ENCODE data around the gene CTNND2.

Gene CTNND2

GRCh38 chr5:11166923-11167322 lies 737.3 kb downstream of the CTNND2 start:
- no peak for DNase-seq (ENCODE audit: low spot score)

- DNase-seq (ENCODE audit: low spot score): no peak
Observed at GRCh38 chr5:11164531-11165294, 739.5 kb downstream of the CTNND2 start.

- no peak for DNase-seq (ENCODE audit: low spot score)
Observed at GRCh38 chr5:11157132-11157531, 747.1 kb downstream of the CTNND2 start.

DNA sequence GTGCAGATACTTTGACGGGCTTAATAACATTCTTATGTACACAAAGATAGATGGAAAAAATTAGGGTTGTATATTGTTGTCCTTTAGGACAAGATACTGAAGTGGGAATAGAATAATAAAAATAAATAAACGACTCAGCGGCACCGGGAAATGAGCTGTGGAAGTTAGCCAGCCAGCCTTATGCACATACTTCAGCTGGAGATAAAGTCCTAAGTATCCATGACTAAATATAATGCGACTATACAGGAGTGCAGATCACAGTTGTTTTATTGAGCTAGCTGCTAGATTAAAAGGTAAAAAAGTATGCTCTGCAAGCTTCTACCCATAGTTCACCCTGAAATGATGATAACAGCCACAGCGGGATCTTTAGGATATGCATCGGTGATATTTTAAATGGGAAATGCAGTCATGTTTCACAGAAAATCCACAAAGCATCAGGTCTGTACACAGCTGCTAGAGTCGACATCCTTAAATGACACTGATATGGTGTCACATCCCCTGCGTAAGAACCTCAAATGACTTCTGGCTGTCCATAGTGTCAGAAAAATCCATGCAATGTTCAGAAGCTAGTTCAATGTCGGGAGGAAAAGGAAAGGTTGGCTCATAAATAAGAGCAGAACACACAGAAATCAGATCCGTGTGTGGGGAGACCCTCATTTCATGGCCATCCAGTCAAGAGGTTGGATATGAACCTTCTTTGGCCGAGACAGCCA lies 750.4 kb downstream of the CTNND2 start:
- no peak for DNase-seq (ENCODE audit: low spot score)

DNA sequence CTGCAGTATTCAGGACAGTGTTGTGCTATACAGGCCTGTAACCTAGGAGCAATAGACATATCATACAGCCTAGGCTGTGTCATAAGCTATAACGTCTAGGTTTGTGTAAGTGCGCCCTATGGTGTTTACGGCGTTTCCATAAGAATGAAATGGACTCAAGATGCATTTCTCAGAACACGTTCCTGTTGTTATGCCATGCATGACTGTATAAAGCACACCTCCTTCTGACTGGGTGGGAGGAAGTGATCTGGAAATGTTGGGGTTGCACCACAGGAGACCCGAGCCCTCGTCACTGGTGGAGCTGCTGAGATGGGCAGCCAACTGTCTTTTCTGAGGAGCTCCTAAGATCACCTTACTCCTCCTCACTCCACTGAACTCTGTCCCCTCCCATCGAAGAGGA lies 751.9 kb downstream of the CTNND2 start:
- DNase-seq (ENCODE audit: low spot score): no peak

DNA sequence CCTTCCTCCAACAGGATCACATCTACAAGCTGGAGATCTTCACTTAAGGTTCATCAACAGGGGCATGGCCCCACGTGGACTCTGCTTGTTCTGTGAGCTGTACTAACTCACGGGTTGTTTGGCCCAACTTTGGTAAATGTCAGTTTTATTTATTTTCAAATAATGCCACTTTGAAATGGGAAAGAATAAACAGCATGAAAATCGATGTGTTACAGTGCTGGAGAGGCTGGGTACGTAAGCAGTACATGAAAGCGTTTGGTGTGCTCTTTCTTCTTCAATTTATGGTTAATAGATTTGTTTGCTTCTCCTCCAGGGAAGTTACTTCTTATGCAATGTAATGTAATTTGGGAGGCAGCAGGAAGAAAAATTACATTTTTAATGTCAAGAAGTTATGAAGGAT lies 753.3 kb downstream of the CTNND2 start:
- DNase-seq (ENCODE audit: low spot score): no peak

DNA sequence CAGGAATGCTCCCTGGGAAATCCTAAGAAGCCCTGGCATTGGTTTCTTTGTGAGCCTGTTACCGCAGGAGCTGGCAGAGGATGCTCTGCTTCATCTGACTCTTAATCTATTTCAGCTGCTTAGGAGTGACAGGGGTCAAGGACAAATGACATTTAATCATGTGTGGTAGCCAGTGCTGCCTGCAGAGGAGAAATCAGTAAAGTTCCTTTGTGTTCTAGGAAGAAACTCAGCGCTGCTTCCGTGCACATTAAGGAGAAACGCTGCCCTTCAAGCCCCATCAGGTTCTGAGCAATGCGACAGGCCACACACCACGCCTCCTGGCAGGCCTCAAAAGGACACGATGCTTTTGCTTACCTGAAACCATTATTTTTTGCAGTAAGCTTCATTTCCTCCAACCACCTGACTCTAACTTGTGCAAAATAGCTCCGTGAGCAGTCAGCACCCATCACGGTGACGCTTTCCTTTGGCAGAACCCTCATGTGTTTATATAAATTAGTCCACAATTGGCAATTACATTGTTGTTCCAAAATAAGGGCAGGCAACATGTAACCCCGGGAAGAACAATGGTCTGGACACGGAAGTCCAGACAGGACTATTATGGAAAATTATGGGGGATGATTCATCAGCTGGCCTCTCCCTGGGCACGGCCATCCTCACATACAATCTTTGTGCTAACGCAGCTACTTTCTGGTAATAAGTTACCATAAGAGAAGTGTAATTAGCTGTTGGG lies 755.3 kb downstream of the CTNND2 start:
- DNase-seq (ENCODE audit: low spot score): no peak

GRCh38 chr5:11146171-11146570 lies 758.1 kb downstream of the CTNND2 start:
- no peak for DNase-seq (ENCODE audit: low spot score)

- DNase-seq (ENCODE audit: low spot score): no peak
Observed at GRCh38 chr5:11143456-11144267, 760.6 kb downstream of the CTNND2 start.

DNA sequence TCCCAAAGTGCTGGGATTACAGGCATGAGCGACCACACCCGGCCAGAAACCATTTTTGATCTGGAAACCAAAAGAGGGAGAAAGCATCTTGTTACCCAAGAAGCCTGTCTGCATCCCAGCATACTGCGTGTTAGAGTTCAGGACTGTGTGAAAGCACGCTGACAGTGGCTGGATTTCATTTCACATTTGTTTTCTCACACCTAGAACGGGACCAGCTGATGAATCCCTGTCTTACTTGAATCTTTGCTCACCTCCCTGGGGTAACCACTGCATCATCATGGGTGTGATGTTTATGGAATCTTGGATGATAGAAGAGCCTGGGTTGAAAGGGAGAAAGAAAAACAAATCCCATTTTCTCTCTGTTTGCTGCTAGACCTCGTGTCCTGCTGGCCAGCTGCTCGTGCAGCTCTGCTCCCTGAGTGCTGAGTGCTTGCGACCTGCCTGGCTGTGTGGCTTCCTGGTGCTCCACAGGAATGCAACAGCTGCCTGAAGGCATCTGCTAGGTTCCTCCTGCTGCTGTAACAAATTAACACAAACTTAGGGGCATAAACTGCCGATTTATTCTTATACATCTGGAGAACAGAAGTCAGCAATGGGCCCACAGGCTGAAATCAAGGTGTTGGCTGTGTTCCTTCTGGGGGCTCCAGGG lies 764.9 kb downstream of the CTNND2 start:
- DNase-seq (ENCODE audit: low spot score): no peak

- DNase-seq (ENCODE audit: low spot score): no peak
Observed at GRCh38 chr5:11130131-11130530, 774.1 kb downstream of the CTNND2 start.

- DNase-seq (ENCODE audit: low spot score): no peak
Observed at GRCh38 chr5:11128021-11128420, 776.2 kb downstream of the CTNND2 start.

DNA sequence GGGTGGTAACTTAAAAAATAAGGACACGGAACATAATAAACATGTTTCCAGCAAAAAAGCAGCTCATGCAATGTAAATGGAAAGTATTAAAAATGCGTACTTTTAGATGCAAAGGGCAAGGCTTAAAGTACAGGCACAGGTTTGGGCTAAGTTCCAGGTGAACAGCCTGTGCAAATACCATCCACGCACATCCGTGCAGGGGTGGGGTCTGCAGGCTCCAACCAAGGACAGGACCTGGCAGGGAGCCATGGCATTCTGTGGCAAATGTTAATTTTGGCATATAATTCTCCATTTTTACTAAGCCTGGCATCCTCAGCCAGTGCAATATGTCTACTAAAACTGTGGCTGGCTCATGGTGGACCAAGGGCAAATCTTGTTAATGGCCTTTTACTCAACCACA lies 777.4 kb downstream of the CTNND2 start:
- DNase-seq (ENCODE audit: low spot score): no peak

- DNase-seq (ENCODE audit: low spot score): no peak
Observed at GRCh38 chr5:11121885-11122284, 782.4 kb downstream of the CTNND2 start.

GRCh38 chr5:11110128-11110527 lies 794.1 kb downstream of the CTNND2 start:
- no peak for DNase-seq (ENCODE audit: low spot score)

DNA sequence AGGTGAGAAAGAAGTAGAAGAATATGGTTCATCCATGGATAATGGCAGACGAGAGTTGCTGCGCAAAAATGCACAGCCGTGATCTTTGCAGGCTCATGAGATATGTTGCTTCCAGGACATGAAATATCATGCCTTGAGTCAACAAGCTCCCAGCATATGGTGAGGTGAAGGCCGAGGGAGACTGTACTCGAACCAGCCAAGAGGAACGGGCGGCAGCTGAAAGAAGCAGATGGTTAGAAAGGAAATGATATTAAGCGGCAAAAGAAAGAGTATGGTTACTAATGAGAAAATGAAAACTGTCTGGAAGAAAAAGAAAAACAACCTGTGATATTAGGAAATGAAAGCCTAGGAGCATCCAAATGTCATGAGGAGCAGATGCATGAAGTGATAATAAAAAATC lies 798.5 kb downstream of the CTNND2 start:
- no peak for DNase-seq (ENCODE audit: low spot score)

DNA sequence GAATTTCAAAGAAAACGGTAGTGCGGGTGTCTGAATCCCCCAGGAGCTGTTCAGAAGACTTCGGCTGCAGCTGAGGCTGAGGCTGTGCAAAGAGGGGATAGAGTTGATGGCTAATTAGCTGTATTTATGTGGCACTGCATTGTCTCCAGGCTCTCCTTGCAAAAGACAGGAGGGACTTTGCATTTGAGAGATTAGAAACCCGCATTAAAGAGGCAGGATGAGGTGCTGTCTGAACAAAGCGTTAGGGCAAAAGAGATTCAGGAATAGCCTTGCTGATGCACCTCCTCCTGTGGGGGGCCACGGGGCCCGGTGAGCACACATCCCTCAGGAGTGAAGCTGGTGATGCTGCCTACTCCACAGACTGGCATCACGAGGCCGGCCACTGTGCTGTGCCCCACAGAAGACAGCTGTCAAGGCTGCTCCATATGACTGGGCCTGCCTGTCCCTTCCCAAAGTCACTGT lies 799.6 kb downstream of the CTNND2 start:
- no peak for DNase-seq (ENCODE audit: low spot score)

- no peak for DNase-seq (ENCODE audit: low spot score)
Observed at GRCh38 chr5:11104210-11104609, 800.0 kb downstream of the CTNND2 start.

DNA sequence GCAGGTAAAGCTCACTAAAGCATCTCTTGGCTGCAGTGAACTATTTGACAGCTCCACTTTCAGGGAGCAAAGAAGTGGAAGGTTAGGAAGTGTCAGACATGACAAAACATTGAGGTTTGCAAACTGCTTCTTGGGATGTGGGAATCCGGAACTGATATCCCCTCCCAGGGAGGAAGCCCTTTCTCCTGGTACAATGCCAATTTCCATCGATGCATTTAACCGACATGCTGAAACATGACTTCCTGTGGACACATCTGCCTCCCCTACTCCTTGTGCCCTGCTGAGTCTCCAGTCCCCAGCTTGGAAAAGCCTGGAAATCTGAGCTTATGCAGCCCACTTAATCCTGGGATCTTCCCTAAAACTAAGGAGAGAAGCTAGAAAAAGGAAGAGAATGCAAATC lies 820.1 kb downstream of the CTNND2 start:
- DNase-seq (ENCODE audit: low spot score): no peak

- DNase-seq (ENCODE audit: low spot score): no peak
Observed at GRCh38 chr5:11082404-11082945, 821.8 kb downstream of the CTNND2 start.

- no peak for DNase-seq (ENCODE audit: low spot score)
Observed at GRCh38 chr5:11076945-11077613, 827.2 kb downstream of the CTNND2 start.

Measured in hepatic stellate cell (primary cell).